Neural progenitor cell (in vitro differentiated cells): ENCODE results near the gene PAGE3. TPM values are rescaled to one million over a fixed set of nuclear protein-coding genes. Genes with fewer than 3 reads are reported as not detected.

Source experiments
- DNase-seq: peaks from one replicate; pipeline ENCODE4 v3.0.0-alpha.2; 2016; ENCODE audit warnings: low spot score
- H2AFZ ChIP-seq: fragments of 200-600 bp; sonication (generic); replicated peaks from 2 replicates; pipeline ENCODE4 v1.6.1; 2016; ENCODE audit warnings: antibody characterized with exemption
- H3F3A ChIP-seq: fragments of 200-600 bp; sonication (generic); 2 replicates; pipeline ENCODE4 v1.6.1; 2016; ENCODE audit warnings: antibody characterized with exemption, low read depth
- H3K27ac ChIP-seq: fragments of 200-600 bp; sonication (generic); 2 replicates; pipeline ENCODE4 v1.5.1; 2016; ENCODE audit warnings: mild to moderate bottlenecking
- H3K27me3 ChIP-seq: fragments of 200-600 bp; sonication (generic); 2 replicates; pipeline ENCODE4 v1.6.1; 2016; ENCODE audit warnings: mild to moderate bottlenecking, moderate library complexity
- H3K36me3 ChIP-seq: fragments of 200-600 bp; sonication (generic); 2 replicates; pipeline ENCODE4 v1.5.1; 2016
- H3K4me1 ChIP-seq: fragments of 200-600 bp; sonication (generic); 2 replicates; pipeline ENCODE4 v1.6.1; 2016; ENCODE audit warnings: mixed run types
- H3K4me2 ChIP-seq: fragments of 200-600 bp; sonication (generic); 2 replicates; pipeline ENCODE4 v1.6.1; 2016
- H3K4me3 ChIP-seq: fragments of 200-600 bp; sonication (generic); 2 replicates; pipeline ENCODE4 v1.5.1; 2016
- H3K79me2 ChIP-seq: fragments of 200-600 bp; sonication (generic); 2 replicates; pipeline ENCODE4 v1.6.1; 2016; ENCODE audit warnings: low read depth
- H3K9ac ChIP-seq: fragments of 200-600 bp; sonication (generic); 2 replicates; pipeline ENCODE4 v1.6.1; 2016
- H3K9me3 ChIP-seq: fragments of 200-600 bp; sonication (generic); 2 replicates; pipeline ENCODE4 v1.5.1; 2016; ENCODE audit warnings: low read depth
- H4K20me1 ChIP-seq: fragments of 200-600 bp; sonication (generic); 2 replicates; pipeline ENCODE4 v1.6.1; 2016; ENCODE audit warnings: low read depth
- H3K27ac Mint-ChIP-seq: 3 replicates; pipeline ENCODE4 v1.8.0; 2021; ENCODE audit warnings: mixed read lengths
- H3K27me3 Mint-ChIP-seq: 2 replicates; pipeline ENCODE4 v1.8.0; 2022; ENCODE audit warnings: low read depth, mild to moderate bottlenecking, inconsistent platforms, moderate library complexity, mixed read lengths; ENCODE audit not compliant: insufficient read depth
- H3K36me3 Mint-ChIP-seq: 3 replicates; pipeline ENCODE4 v1.8.0; 2021; ENCODE audit warnings: mixed read lengths
- H3K4me1 Mint-ChIP-seq: 3 replicates; pipeline ENCODE4 v1.8.0; 2021; ENCODE audit warnings: mixed read lengths
- H3K4me3 Mint-ChIP-seq: 3 replicates; pipeline ENCODE4 v1.8.0; 2021; ENCODE audit warnings: mild to moderate bottlenecking, moderate library complexity, mixed read lengths
- H3K9me3 Mint-ChIP-seq: 3 replicates; pipeline ENCODE4 v1.8.0; 2020; ENCODE audit warnings: mixed read lengths
- EZH2 ChIP-seq: fragments of 200-600 bp; sonication (generic); IDR thresholded peaks from 2 replicates; pipeline ENCODE4 v1.6.1; 2017; ENCODE audit warnings: antibody characterized with exemption, mild to moderate bottlenecking, moderate library complexity
- EZH2phosphoT487 ChIP-seq: fragments of 200-600 bp; sonication (generic); IDR thresholded peaks from 2 replicates; pipeline ENCODE4 v1.6.1; 2017; ENCODE audit warnings: antibody characterized with exemption
- total RNA-seq: library from RNA; depleted of rRNA; stranded (reverse); fragments of >200 nt; gene quantifications from 2 replicates; pipeline ENCODE4 v1.2.3, GENCODE V29; 2015; ENCODE audit warnings: low replicate concordance
- TF ChIP-seq, protein P1 (sequence below): fragments of 200-600 bp; sonication (generic); IDR thresholded peaks from 2 replicates; pipeline ENCODE4 v1.5.1; 2017; ENCODE audit warnings: antibody characterized with exemption, mild to moderate bottlenecking

The PAGE3 gene
- total RNA-seq, 1 donor from 2014 or later = not detected

DNA sequence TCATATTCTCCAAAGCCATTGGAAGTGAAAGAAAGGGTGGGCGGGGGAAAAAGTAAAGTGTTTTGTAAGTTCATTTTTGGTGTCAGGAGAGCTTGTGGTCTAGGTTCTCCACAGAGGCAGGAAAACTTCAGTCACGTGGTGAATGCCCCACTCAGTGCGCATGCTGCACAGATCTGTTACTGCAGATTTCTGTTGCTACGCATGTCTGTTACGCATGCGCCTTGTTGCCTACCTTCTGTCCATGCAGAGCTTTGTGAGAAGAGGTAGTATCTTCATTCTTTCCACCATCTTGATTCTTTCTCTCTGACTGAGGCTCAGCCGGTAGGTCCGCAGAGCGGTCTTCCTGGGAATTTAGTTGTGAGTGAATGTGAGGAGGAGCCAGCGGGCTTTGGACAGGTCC is 15.1 kb upstream of the PAGE3 start:
- H3K9me3 Mint-ChIP-seq = peaks cover 10% of the 10 kb centered on the region

GRCh38 chrX:55260806-55261205 is 3.9 kb downstream of the PAGE3 start:
- Histone ChIP-seq H4K20me1 (no peaks in the 10 kb centered on the region), H3K9me3 (peaks cover 9% of the 10 kb centered on the region), H2AFZ (no peak overlapping the region), H3K4me1 (no peaks in the 10 kb centered on the region), H3K9ac (no peak overlapping the region), H3K27me3 (no peaks in the 10 kb centered on the region), H3K4me3 (no peak overlapping the region), H3K27ac (no peak overlapping the region), H3K4me2 (no peak overlapping the region), H3K79me2 (no peaks in the 10 kb centered on the region), H3F3A (no peaks in the 10 kb centered on the region), H3K36me3 (no peaks in the 10 kb centered on the region)
- TF ChIP-seq EZH2phosphoT487 (no peak), EZH2 (no peak)
- TF ChIP-seq, protein P1, sequence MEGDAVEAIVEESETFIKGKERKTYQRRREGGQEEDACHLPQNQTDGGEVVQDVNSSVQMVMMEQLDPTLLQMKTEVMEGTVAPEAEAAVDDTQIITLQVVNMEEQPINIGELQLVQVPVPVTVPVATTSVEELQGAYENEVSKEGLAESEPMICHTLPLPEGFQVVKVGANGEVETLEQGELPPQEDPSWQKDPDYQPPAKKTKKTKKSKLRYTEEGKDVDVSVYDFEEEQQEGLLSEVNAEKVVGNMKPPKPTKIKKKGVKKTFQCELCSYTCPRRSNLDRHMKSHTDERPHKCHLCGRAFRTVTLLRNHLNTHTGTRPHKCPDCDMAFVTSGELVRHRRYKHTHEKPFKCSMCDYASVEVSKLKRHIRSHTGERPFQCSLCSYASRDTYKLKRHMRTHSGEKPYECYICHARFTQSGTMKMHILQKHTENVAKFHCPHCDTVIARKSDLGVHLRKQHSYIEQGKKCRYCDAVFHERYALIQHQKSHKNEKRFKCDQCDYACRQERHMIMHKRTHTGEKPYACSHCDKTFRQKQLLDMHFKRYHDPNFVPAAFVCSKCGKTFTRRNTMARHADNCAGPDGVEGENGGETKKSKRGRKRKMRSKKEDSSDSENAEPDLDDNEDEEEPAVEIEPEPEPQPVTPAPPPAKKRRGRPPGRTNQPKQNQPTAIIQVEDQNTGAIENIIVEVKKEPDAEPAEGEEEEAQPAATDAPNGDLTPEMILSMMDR = no peak
- Mint-ChIP-seq H3K9me3 (peaks cover 2% of the 10 kb centered on the region), H3K36me3 (no peaks in the 10 kb centered on the region), H3K27me3 (no peaks in the 10 kb centered on the region), H3K27ac (no peak overlapping the region), H3K4me1 (no peaks in the 10 kb centered on the region), H3K4me3 (no peak overlapping the region)
- DNase-seq = no peak

More for the DNA sequence above, 15.1 kb upstream of the PAGE3 start:
- Mint-ChIP-seq H3K27me3 (no peaks in the 10 kb centered on the region), H3K4me3 (peak overlapping the region; percentile 38), H3K36me3 (no peaks in the 10 kb centered on the region), H3K4me1 (no peaks in the 10 kb centered on the region), H3K27ac (no peak overlapping the region)
- Histone ChIP-seq H3F3A (no peaks in the 10 kb centered on the region), H2AFZ (no peak overlapping the region), H3K27me3 (no peaks in the 10 kb centered on the region), H3K79me2 (no peaks in the 10 kb centered on the region), H3K9ac (no peak overlapping the region), H3K36me3 (no peaks in the 10 kb centered on the region), H3K4me3 (no peak overlapping the region), H3K4me1 (no peaks in the 10 kb centered on the region), H3K9me3 (peaks cover 7% of the 10 kb centered on the region), H4K20me1 (no peaks in the 10 kb centered on the region), H3K4me2 (no peak overlapping the region), H3K27ac (no peak overlapping the region)
- DNase-seq = no peak
- TF ChIP-seq, protein P1 = no peak
- TF ChIP-seq EZH2 = no peak
- no peak for TF ChIP-seq EZH2phosphoT487

DNA sequence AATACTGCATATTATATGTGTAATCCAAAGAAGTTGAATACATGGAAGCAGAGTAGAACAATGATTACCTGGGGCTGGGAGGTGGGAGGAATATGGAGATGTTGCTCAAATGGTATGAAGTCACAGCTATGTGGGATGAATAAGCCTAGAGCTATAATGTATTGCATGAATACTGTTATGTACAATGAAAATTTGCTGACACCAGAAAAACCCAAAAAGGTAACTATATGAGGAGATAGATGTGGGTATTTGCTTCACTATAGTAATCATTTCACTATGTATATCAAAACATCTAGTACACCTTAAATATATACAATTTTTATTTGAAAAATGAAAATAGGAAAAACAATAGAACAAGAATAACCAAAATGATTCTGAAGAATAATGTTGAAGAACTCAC is 11.2 kb downstream of the PAGE3 start:
- H3K27me3 Mint-ChIP-seq = peaks cover 2% of the 10 kb centered on the region
- no peaks in the 10 kb centered on the region for H3K4me1 Mint-ChIP-seq
- H3K36me3 Mint-ChIP-seq = no peaks in the 10 kb centered on the region
- H3K36me3 ChIP-seq = no peaks in the 10 kb centered on the region
- no peaks in the 10 kb centered on the region for H3K4me1 ChIP-seq
- no peaks in the 10 kb centered on the region for H4K20me1 ChIP-seq
- H3K27me3 ChIP-seq = no peaks in the 10 kb centered on the region
- no peaks in the 10 kb centered on the region for H3K79me2 ChIP-seq
- peaks cover 2% of the 10 kb centered on the region for H3K9me3 Mint-ChIP-seq
- H3K27ac ChIP-seq = no peak overlapping the region
- H3K4me2 ChIP-seq = no peak overlapping the region
- TF ChIP-seq, protein P1 = no peak
- no peak for TF ChIP-seq EZH2phosphoT487
- TF ChIP-seq EZH2 = no peak
- no peak overlapping the region for H3K4me3 Mint-ChIP-seq
- no peak overlapping the region for H3K4me3 ChIP-seq
- peaks cover 26% of the 10 kb centered on the region for H3K9me3 ChIP-seq
- no peaks in the 10 kb centered on the region for H3F3A ChIP-seq
- no peak overlapping the region for H3K9ac ChIP-seq
- no peak for DNase-seq
- no peak overlapping the region for H3K27ac Mint-ChIP-seq
- no peak overlapping the region for H2AFZ ChIP-seq
